Measurements from ENCODE around the gene EVI5L.

- TF ChIP-seq EP300 (IDR thresholded peaks at IDR 0.05) (no peak), POLR2A (IDR thresholded peaks at IDR 0.05) (no peak)
- TF ChIP-seq, protein P1, sequence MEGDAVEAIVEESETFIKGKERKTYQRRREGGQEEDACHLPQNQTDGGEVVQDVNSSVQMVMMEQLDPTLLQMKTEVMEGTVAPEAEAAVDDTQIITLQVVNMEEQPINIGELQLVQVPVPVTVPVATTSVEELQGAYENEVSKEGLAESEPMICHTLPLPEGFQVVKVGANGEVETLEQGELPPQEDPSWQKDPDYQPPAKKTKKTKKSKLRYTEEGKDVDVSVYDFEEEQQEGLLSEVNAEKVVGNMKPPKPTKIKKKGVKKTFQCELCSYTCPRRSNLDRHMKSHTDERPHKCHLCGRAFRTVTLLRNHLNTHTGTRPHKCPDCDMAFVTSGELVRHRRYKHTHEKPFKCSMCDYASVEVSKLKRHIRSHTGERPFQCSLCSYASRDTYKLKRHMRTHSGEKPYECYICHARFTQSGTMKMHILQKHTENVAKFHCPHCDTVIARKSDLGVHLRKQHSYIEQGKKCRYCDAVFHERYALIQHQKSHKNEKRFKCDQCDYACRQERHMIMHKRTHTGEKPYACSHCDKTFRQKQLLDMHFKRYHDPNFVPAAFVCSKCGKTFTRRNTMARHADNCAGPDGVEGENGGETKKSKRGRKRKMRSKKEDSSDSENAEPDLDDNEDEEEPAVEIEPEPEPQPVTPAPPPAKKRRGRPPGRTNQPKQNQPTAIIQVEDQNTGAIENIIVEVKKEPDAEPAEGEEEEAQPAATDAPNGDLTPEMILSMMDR (IDR thresholded peaks at IDR 0.05): no peak
Measured at GRCh38 chr19:7851623-7852500, 21.8 kb downstream of the EVI5L start.
